K562 (cell line): ENCODE measurements around the gene VSTM2B. TPM values are rescaled to one million over a fixed set of nuclear protein-coding genes. Genes with fewer than 3 reads are reported as not detected.

ENCODE experiments used
- ATAC-seq: fragments of 200-7000 bp; cut with Tn5 transposase; 3 replicates; pipeline ENCODE4 v1.9.1; 2020; ENCODE audit warnings: moderate library complexity
- BruUV-seq: library from RNA; stranded (reverse); fragments of 400-500 nt; replicated peaks from 2 replicates; lab custom pipeline; 2021; lab: Mats Ljungman, UMichigan
- CTCF ChIA-PET: fragments of 300-600 bp; formaldehyde crosslinking; extraction: SDS; loops from one replicate; lab custom pipeline; 2021; ENCODE audit warnings: low intra/inter-chr PET ratio; lab: Yijun Ruan, JAX
- POLR2A ChIA-PET: fragments of 300-600, 350-650 bp; sonication (Branson Sonifier 250); formaldehyde crosslinking; extraction: SDS; loops from one replicate; lab custom pipeline; 2021; ENCODE audit warnings: antibody characterized with exemption, inconsistent platforms; lab: Yijun Ruan, JAX
- DNase-seq, 4 experiments: peaks; one replicate each; pipeline versions ENCODE4 v3.0.0 to v3.0.0-alpha.2; 2011 to 2018; ENCODE audit warnings: low spot score in 3 of 4, mixed read lengths in 3 of 4; ENCODE audit errors: extremely low read depth in 1 of 4
- FAIRE-seq: peaks from 2 replicates; lab custom pipeline; 2011; peaks lifted over from hg19 to GRCh38; lab: Jason Lieb, UNC
- H2AFZ ChIP-seq: 2 replicates; pipeline ENCODE4 v1.6.0; 2011; ENCODE audit warnings: low read depth, low read length, control low read depth, inconsistent platforms
- H3K27ac ChIP-seq: fragments of 200-600 bp; 3 replicates; pipeline ENCODE4 v1.8.0; 2011; ENCODE audit warnings: low read depth, mild to moderate bottlenecking, control low read depth, inconsistent platforms, low read length, moderate library complexity, mixed read lengths; ENCODE audit errors: extremely low read depth
- H3K27me3 ChIP-seq, 2 experiments: fragments of 300-600 bp in 1 of 2; 2 replicates in 1 of 2; 3 replicates in 1 of 2; pipeline versions ENCODE4 v1.6.0 to v1.8.0; 2011; ENCODE audit warnings: inconsistent platforms in 2 of 2, low read length in 2 of 2, mild to moderate bottlenecking in 1 of 2, mixed read lengths in 1 of 2, moderate library complexity in 1 of 2; ENCODE audit not compliant: control insufficient read depth in 2 of 2, insufficient read depth in 2 of 2
- H3K36me3 ChIP-seq: fragments of 300-600 bp; 3 replicates; pipeline ENCODE4 v1.8.0; 2011; ENCODE audit warnings: mild to moderate bottlenecking, low read length, inconsistent platforms; ENCODE audit not compliant: control insufficient read depth, insufficient read depth
- H3K4me1 ChIP-seq, 2 experiments: fragments of 200-600 bp in 1 of 2; replicated peaks in 1 of 2; 2 replicates in 1 of 2; 3 replicates in 1 of 2; pipeline versions ENCODE4 v1.5.1 to v1.8.0; 2011; ENCODE audit warnings: inconsistent platforms in 2 of 2, low read length in 2 of 2, mild to moderate bottlenecking in 1 of 2, mixed read lengths in 1 of 2, moderate library complexity in 1 of 2; ENCODE audit not compliant: control insufficient read depth in 2 of 2, insufficient read depth in 2 of 2
- H3K4me2 ChIP-seq: 2 replicates; pipeline ENCODE4 v1.6.1; 2011; ENCODE audit warnings: low read length, control low read depth, inconsistent platforms, mixed read lengths; ENCODE audit not compliant: insufficient read depth
- H3K4me3 ChIP-seq: fragments of 200-600 bp; sonication (generic), shearing (Covaris generic); 2 replicates; pipeline ENCODE4 v1.5.1; 2016; ENCODE audit warnings: control low read depth, inconsistent platforms
- H3K79me2 ChIP-seq: fragments of 200-600 bp; 3 replicates; pipeline ENCODE4 v1.8.0; 2011; ENCODE audit warnings: low read length, inconsistent platforms; ENCODE audit not compliant: control insufficient read depth, insufficient read depth
- H3K9ac ChIP-seq, 2 experiments: 2 replicates each; pipeline versions ENCODE4 v1.6.0 to v1.6.1; 2011; ENCODE audit warnings: low read depth in 2 of 2, low read length in 2 of 2, control low read depth in 1 of 2, inconsistent platforms in 1 of 2, mild to moderate bottlenecking in 1 of 2, mixed read lengths in 1 of 2; ENCODE audit not compliant: insufficient read depth in 1 of 2
- H3K9me1 ChIP-seq: one replicate; pipeline ENCODE4 v1.6.0; 2011; ENCODE audit warnings: inconsistent platforms, mild to moderate bottlenecking, low read length, moderate library complexity; ENCODE audit not compliant: control insufficient read depth, insufficient read depth
- H3K9me3 ChIP-seq: replicated peaks from 2 replicates; pipeline ENCODE4 v1.5.1; 2011; ENCODE audit warnings: low read depth, low read length, inconsistent platforms; ENCODE audit not compliant: control insufficient read depth, insufficient read depth
- H4K20me1 ChIP-seq: replicated peaks from 2 replicates; pipeline ENCODE4 v1.6.1; 2011; ENCODE audit warnings: low read length, inconsistent platforms, mixed read lengths; ENCODE audit not compliant: control insufficient read depth, insufficient read depth
- BHLHE40 ChIP-seq: IDR thresholded peaks from 2 replicates; pipeline ENCODE4 v1.6.1; 2011; ENCODE audit warnings: low read length, improper control_type of control experiment
- FOXA3 ChIP-seq, 2 experiments: fragments of 450-650 bp in 1 of 2; sonication (generic) in 1 of 2; formaldehyde crosslinking; IDR thresholded peaks in 1 of 2; conservative IDR thresholded peaks in 1 of 2; 2 replicates each; pipeline versions ENCODE4 v1.4.0 to v1.8.0; 2020 to 2022; ENCODE audit warnings: mild to moderate bottlenecking in 2 of 2, missing genetic modification reagents in 1 of 2
- MAFF ChIP-seq: IDR thresholded peaks from 2 replicates; pipeline ENCODE4 v1.6.1; 2012; ENCODE audit warnings: low read length, improper control_type of control experiment
- SIN3A ChIP-seq, 2 experiments: fragments of 150-350 bp in 1 of 2; IDR thresholded peaks; 2 replicates each; pipeline ENCODE4 v1.6.1; 2011 to 2016; ENCODE audit warnings: borderline replicate concordance in 2 of 2, low read depth in 2 of 2, low read length in 2 of 2, mild to moderate bottlenecking in 2 of 2, moderate library complexity in 2 of 2; ENCODE audit not compliant: control insufficient read depth in 1 of 2
- SMAD3 ChIP-seq: fragments of 450-650 bp; formaldehyde crosslinking; conservative IDR thresholded peaks from 2 replicates; pipeline ENCODE4 v1.4.0; 2020; ENCODE audit warnings: mild to moderate bottlenecking
- TAF15 ChIP-seq: fragments of 200-400 bp; formaldehyde crosslinking; IDR thresholded peaks from 2 replicates; pipeline ENCODE4 v1.6.1; 2017; ENCODE audit warnings: mild to moderate bottlenecking, low read depth, low read length, moderate library complexity
- TAL1 ChIP-seq: fragments of 450-650 bp; IDR thresholded peaks from 2 replicates; pipeline ENCODE4 v1.6.1; 2016; ENCODE audit warnings: mild to moderate bottlenecking
- ZKSCAN3 ChIP-seq: fragments of 250-450 bp; sonication (Bioruptor Pico); IDR thresholded peaks from 2 replicates; pipeline ENCODE4 v1.4.0; 2020
- WGBS: fragments of 100-300 bp; shearing (Covaris generic); methylation state at CpG from one replicate; pipeline ENCODE4 v1.1.6; 2016; ENCODE audit warnings: low coverage, mixed read lengths; ENCODE audit not compliant: insufficient coverage; ENCODE audit errors: missing lambda C conversion rate; 5-methylcytosine and 5-hydroxymethylcytosine counted together
- in situ Hi-C: fragments of 300-500 bp; cut with MboI; formaldehyde crosslinking; loops from 4 replicates; pipeline ENCODE4 v1.15.0; 2018; ENCODE audit warnings: inconsistent platforms, mixed read lengths
- intact Hi-C: fragments of 100-400 bp; cut with micrococcal nuclease; formaldehyde crosslinking; loops from 2 replicates; pipeline ENCODE4 v1.14.2; 2022
- polyA plus RNA-seq, 8 experiments: library from polyadenylated mRNA; depleted of rRNA in 4 of 8; stranded (reverse) in 5 of 8; unstranded in 3 of 8; fragments of >200 nt; fragmentation: Nextera tagmentation in 2 of 8; fragmentation: Illumina TruSeq in 1 of 8; extraction: Ambion mirVana in 2 of 8; extraction: Trizol in 1 of 8; gene quantifications; 2 replicates each; pipeline versions ENCODE4 v1.2.1 to v1.2.3, GENCODE V29; 2011 to 2014; ENCODE audit warnings: inconsistent platforms in 1 of 8, missing spikeins in 1 of 8
- total RNA-seq, 7 experiments: library from RNA; depleted of rRNA in 6 of 7; stranded (reverse); fragments of >200 nt in 6 of 7; fragmentation: Illumina TruSeq in 2 of 7; extraction: Trizol in 2 of 7; gene quantifications; 2 replicates each; pipeline versions ENCODE4 v1.2.1 to v1.2.3, GENCODE V29; 2011 to 2021; ENCODE audit warnings: low replicate concordance in 1 of 7

The VSTM2B gene
- total and polyA plus RNA-seq, 9 of the 15 experiments (the other 6 are each of a cell fraction or from before 2014, with no cell fraction given), result not detected

GRCh38 chr19:29509456-29509855 is 16.3 kb upstream of the VSTM2B start:
- no peak for DNase-seq
- Histone ChIP-seq H3K4me1 (no peaks in the 10 kb centered on the region), H3K36me3 (no peaks in the 10 kb centered on the region), H2AFZ (no peak overlapping the region), H4K20me1 (no peaks in the 10 kb centered on the region), H3K9ac (no peak overlapping the region)
- intact Hi-C loops, result no loop called here
- FAIRE-seq, result no peak
- no peak for ATAC-seq
- POLR2A ChIA-PET, result interaction anchor here (0.7 kb wide), 1 partner anchor 37 kb away, joined by 3 read pairs; no protein-coding TSS in a partner anchor
- TF ChIP-seq FOXA3 (CRISPR knock-in tag; conservative IDR thresholded peaks at IDR 0.05 in 1 of 2, IDR thresholded peaks at IDR 0.05 in 1 of 2), result no peak
- TF ChIP-seq SMAD3 (CRISPR knock-in tag), result no peak
- no peak for TF ChIP-seq TAF15
- TF ChIP-seq ZKSCAN3, result no peak
- TF ChIP-seq SIN3A (IDR thresholded peaks at IDR 0.05; ENCODE audit: borderline replicate concordance in 2 of 2, control insufficient read depth in 1 of 2, low read depth in 2 of 2, low read length in 2 of 2), result no peak
- TF ChIP-seq MAFF, result no peak
- no peak for TF ChIP-seq BHLHE40
- TF ChIP-seq TAL1, result no peak
- TF ChIP-seq, all 486 proteins: peak for 0
- no peaks in the 10 kb centered on the region for H3K79me2 ChIP-seq
- no peak overlapping the region for H3K4me3 ChIP-seq
- in situ Hi-C loops, result no loop called here
- H3K9me1 ChIP-seq, result no peaks in the 10 kb centered on the region
- H3K27me3 ChIP-seq, result peaks cover 0 to 9% of the 10 kb centered on the region in 2 experiments; a peak in 2 of 5 replicates
- no peak overlapping the region for H3K4me2 ChIP-seq
- 1% methylated on average over 8 of the region's 8 CpGs for WGBS
- no peak overlapping the region for H3K27ac ChIP-seq
- CTCF ChIA-PET, result no interaction called here
- no TSS peak for BruUV-seq
- H3K9me3 ChIP-seq, result no peaks in the 10 kb centered on the region
